Measurements from ENCODE around the gene SYNPO2L.
"Not testable (repeated sequence)": the region's sequence is repeated elsewhere in the genome, so short reads cannot be mapped to it uniquely, and the experiment has no call there.

The SYNPO2L gene

GRCh38 chr10:73655990-73656298 lies at the start of gene SYNPO2L:
TSS of gene SYNPO2L (minus strand) at chr10:73656029. CDS start at chr10:73655922, 107 bp downstream.
- DNase-seq (ENCODE audit: low read depth, low spot score) = no peak

- not testable (repeated sequence) for DNase-seq (ENCODE audit: low read depth, low spot score)
Measured at GRCh38 chr10:73703924-73704323, 48.1 kb upstream of the SYNPO2L start.

GRCh38 chr10:73698819-73699218 lies 43.0 kb upstream of the SYNPO2L start:
- not testable (repeated sequence) for DNase-seq (ENCODE audit: low read depth, low spot score)

GRCh38 chr10:73697675-73698159 lies 41.9 kb upstream of the SYNPO2L start, which contains the start of gene AGAP5:
TSS of gene AGAP5 (minus strand) at chr10:73698109. CDS start at chr10:73697755, 354 bp downstream.
- DNase-seq (ENCODE audit: low read depth, low spot score) = not testable (repeated sequence)

- DNase-seq (ENCODE audit: low read depth, low spot score) = not testable (repeated sequence)
Measured at GRCh38 chr10:73695302-73695701, 39.5 kb upstream of the SYNPO2L start.

- not testable (repeated sequence) for DNase-seq (ENCODE audit: low read depth, low spot score)
Measured at GRCh38 chr10:73690755-73691154, 34.9 kb upstream of the SYNPO2L start.

- DNase-seq (ENCODE audit: low read depth, low spot score) = not testable (repeated sequence)
Measured at GRCh38 chr10:73689596-73689995, 33.8 kb upstream of the SYNPO2L start.

GRCh38 chr10:73687641-73688040 lies 31.8 kb upstream of the SYNPO2L start:
- DNase-seq (ENCODE audit: low read depth, low spot score) = not testable (repeated sequence)

GRCh38 chr10:73674546-73674945 lies 18.7 kb upstream of the SYNPO2L start:
- DNase-seq (ENCODE audit: low read depth, low spot score) = not testable (repeated sequence)

GRCh38 chr10:73668378-73668777 lies 12.5 kb upstream of the SYNPO2L start:
- DNase-seq (ENCODE audit: low read depth, low spot score) = not testable (repeated sequence)

- DNase-seq (ENCODE audit: low read depth, low spot score) = not testable (repeated sequence)
Measured at GRCh38 chr10:73666153-73666809, 10.5 kb upstream of the SYNPO2L start.

- not testable (repeated sequence) for DNase-seq (ENCODE audit: low read depth, low spot score)
Measured at GRCh38 chr10:73665581-73665980, 9.8 kb upstream of the SYNPO2L start.

- not testable (repeated sequence) for DNase-seq (ENCODE audit: low read depth, low spot score)
Measured at GRCh38 chr10:73664156-73665040, 8.6 kb upstream of the SYNPO2L start.

- DNase-seq (ENCODE audit: low read depth, low spot score) = not testable (repeated sequence)
Measured at GRCh38 chr10:73663621-73664020, 7.8 kb upstream of the SYNPO2L start.

- not testable (repeated sequence) for DNase-seq (ENCODE audit: low read depth, low spot score)
Measured at GRCh38 chr10:73662705-73663104, 6.9 kb upstream of the SYNPO2L start.

- no peak for DNase-seq (ENCODE audit: low read depth, low spot score)
Measured at GRCh38 chr10:73655257-73655989, 406 bp downstream of the SYNPO2L start.

- peak; percentile 38 for DNase-seq (ENCODE audit: low read depth, low spot score)
Measured at GRCh38 chr10:73653701-73654100, 2.1 kb downstream of the SYNPO2L start.

GRCh38 chr10:73653195-73653594 lies 2.6 kb downstream of the SYNPO2L start:
- no peak for DNase-seq (ENCODE audit: low read depth, low spot score)

GRCh38 chr10:73650537-73651331 lies 5.1 kb downstream of the SYNPO2L start:
- peak; percentile 50 for DNase-seq (ENCODE audit: low read depth, low spot score)

GRCh38 chr10:73649876-73650536 lies 5.8 kb downstream of the SYNPO2L start:
- no peak for DNase-seq (ENCODE audit: low read depth, low spot score)
